ENCODE results near the gene PTPRE. TPM values are rescaled to one million over a fixed set of nuclear protein-coding genes. Genes with fewer than 3 reads are reported as not detected.

PTPRE gene
- total and polyA plus RNA-seq, 10 of the 15 experiments (the other 5 are each of a cell fraction or from before 2014, with no cell fraction given): 2.9 to 7.6 (median 5.8) TPM

GRCh38 chr10:127904311-127905000 is 2.4 kb upstream of the PTPRE start:
- in situ Hi-C loops (cut with MboI): no loop called here
- POLR2A ChIA-PET: no interaction called here
- no peak for TF ChIP-seq PBX3 (IDR thresholded peaks at IDR 0.05; ENCODE audit: insufficient replicate concordance, low read depth, low read length)
- TF ChIP-seq RB1 (IDR thresholded peaks at IDR 0.05; ENCODE audit: borderline replicate concordance): no peak
- no peak for TF ChIP-seq MEF2A (IDR thresholded peaks at IDR 0.05; ENCODE audit: insufficient read depth, low read depth, low read length)
- TF ChIP-seq ZNF592 (IDR thresholded peaks at IDR 0.05): no peak
- TF ChIP-seq CREM (IDR thresholded peaks at IDR 0.05; ENCODE audit: low read depth): no peak
- TF ChIP-seq SP1 (IDR thresholded peaks at IDR 0.05; ENCODE audit: low read depth, low read length): no peak
- TF ChIP-seq KLF5 (IDR thresholded peaks at IDR 0.05; ENCODE audit: partially characterized antibody): no peak
- TF ChIP-seq HDGF (IDR thresholded peaks at IDR 0.05): no peak
- TF ChIP-seq YY1 (IDR thresholded peaks at IDR 0.05; ENCODE audit: low read depth, low read length): no peak
- no peak for TF ChIP-seq CEBPB (IDR thresholded peaks at IDR 0.05; ENCODE audit: borderline replicate concordance in 1 of 2, low read depth in 2 of 2, low read length in 2 of 2)
- TF ChIP-seq ETV6 (conservative IDR thresholded peaks at IDR 0.05 in 1 of 2, IDR thresholded peaks at IDR 0.05 in 1 of 2; ENCODE audit: borderline replicate concordance in 1 of 2, low read depth in 1 of 2): no peak
- TF ChIP-seq CTCF (IDR thresholded peaks at IDR 0.05 in 2 of 3, conservative IDR thresholded peaks at IDR 0.05 in 1 of 3; ENCODE audit: control insufficient read depth in 2 of 3, extremely low read depth in 1 of 3, insufficient read depth in 1 of 3, low read depth in 3 of 3, low read length in 3 of 3): no peak

More at GRCh38 chr10:127904311-127905000, 2.4 kb upstream of the PTPRE start:
- no peaks in the 10 kb centered on the region for H3K9me3 ChIP-seq (replicated peaks; ENCODE audit: control insufficient read depth, insufficient read depth, low read length)
- H3K36me3 ChIP-seq (ENCODE audit: control insufficient read depth in 2 of 2, insufficient read depth in 2 of 2, low read length in 1 of 2): no peaks in the 10 kb centered on the region
- H3K27me3 ChIP-seq (replicated peaks in 1 of 2; ENCODE audit: control insufficient read depth in 2 of 2, insufficient read depth in 2 of 2, low read length in 1 of 2): no peaks in the 10 kb centered on the region; a peak in 2 of 4 replicates
- 12% methylated on average over 5 of the region's 5 CpGs for WGBS (ENCODE audit: insufficient coverage, insufficient replicate concordance, low lambda C conversion rate, missing lambda C conversion rate)
- no peak for FAIRE-seq
- no peak overlapping the region for H3K9ac ChIP-seq (ENCODE audit: control insufficient read depth, insufficient read depth, low read length)
- DNase-seq (ENCODE audit: low read depth, low spot score): no peak
- ChIA-PET CTCF (interaction anchor here (1.4 kb wide), 1 partner anchor 107 kb away, joined by 4 read pairs; no protein-coding TSS in a partner anchor), RAD21 (ENCODE audit: unreplicated experiment) (no interaction called here), SMC1A (ENCODE audit: uncharacterized antibody, unreplicated experiment) (interaction anchor here (1.3 kb wide), 1 partner anchor 11 kb away, joined by 3 read pairs; no protein-coding TSS in a partner anchor)
- H3K4me3 ChIP-seq: no peak overlapping the region
- intact Hi-C loops (cut with micrococcal nuclease; ENCODE audit: unreplicated experiment): loop anchor here (10.0 kb wide), 1 partner anchor 250 kb away; no protein-coding TSS in a partner anchor
- H3K4me2 ChIP-seq (ENCODE audit: control insufficient read depth, insufficient read depth): no peak overlapping the region
- no peaks in the 10 kb centered on the region for H3K4me1 ChIP-seq (ENCODE audit: control insufficient read depth, insufficient read depth, low read length)
- no peak overlapping the region for H2AFZ ChIP-seq (ENCODE audit: control insufficient read depth, low read depth, low read length)
- no peaks in the 10 kb centered on the region for H3K79me2 ChIP-seq (ENCODE audit: control insufficient read depth, insufficient read depth, low read length)
- no TSS peak for BruUV-seq (replicated peaks)
- ATAC-seq: no peak
- no peak overlapping the region for H3K27ac ChIP-seq (ENCODE audit: control insufficient read depth, insufficient read depth)
- no peaks in the 10 kb centered on the region for H4K20me1 ChIP-seq (ENCODE audit: control insufficient read depth, insufficient read depth)
